Right lobe of liver (tissue), 6 donors: ENCODE data around the gene TYW3. TPM values are rescaled to one million over a fixed set of nuclear protein-coding genes. Genes with fewer than 3 reads are reported as not detected.

Experiments
- ATAC-seq, 4 donors: fragments of 200-7000 bp; cut with Tn5 transposase; one replicate each; pipeline ENCODE4 v1.9.1; 2020; ENCODE audit warnings: mild to moderate bottlenecking in 4 of 4, moderate library complexity in 4 of 4
- DNase-seq, 3 donors: peaks; one replicate each; pipeline ENCODE4 v3.0.0-alpha.2; 2020
- H3K27ac ChIP-seq, 3 donors: fragments of 200-600 bp; one replicate each; pipeline ENCODE4 v1.8.0; 2022
- H3K27me3 ChIP-seq, 2 donors: fragments of 200-600 bp; one replicate each; pipeline ENCODE4 v1.8.0; 2022
- H3K36me3 ChIP-seq, 4 donors: fragments of 200-600 bp; sonication (generic) in 1 of 4; one replicate each; pipeline versions ENCODE4 v1.5.1 to v1.8.0; 2017 to 2022; ENCODE audit warnings: control low read depth in 1 of 4
- H3K4me1 ChIP-seq, 4 donors: fragments of 200-600 bp; sonication (generic) in 1 of 4; one replicate each; pipeline versions ENCODE4 v1.5.1 to v1.8.0; 2017 to 2022; ENCODE audit warnings: control low read depth in 1 of 4
- H3K4me3 ChIP-seq, 3 donors: fragments of 200-600 bp; one replicate each; pipeline ENCODE4 v1.8.0; 2022
- H3K9me3 ChIP-seq, 4 donors: fragments of 200-600 bp; sonication (generic) in 1 of 4; one replicate each; pipeline versions ENCODE4 v1.5.1 to v1.8.0; 2017 to 2022; ENCODE audit warnings: control low read depth in 1 of 4
- CTCF ChIP-seq, 4 donors: fragments of 200-600 bp in 3 of 4; fragments of 450-650 bp in 1 of 4; IDR thresholded peaks; one replicate each; pipeline versions ENCODE4 v1.5.1 to v1.8.0; 2016 to 2022; ENCODE audit warnings: antibody characterized with exemption in 4 of 4, mild to moderate bottlenecking in 2 of 4
- POLR2A ChIP-seq: fragments of 450-650 bp; IDR thresholded peaks from one replicate; pipeline ENCODE4 v1.6.1; 2017; ENCODE audit warnings: antibody characterized with exemption, mild to moderate bottlenecking
- WGBS: methylation state at CpG from one replicate; pipeline ENCODE4 v1.1.6; 2018; ENCODE audit warnings: low coverage, low lambda C conversion rate; ENCODE audit not compliant: insufficient coverage; ENCODE audit errors: missing lambda C conversion rate; 5-methylcytosine and 5-hydroxymethylcytosine counted together
- intact Hi-C, 2 donors: fragments of 100-400 bp; cut with DNase I; formaldehyde crosslinking; loops; one replicate each; pipeline versions ENCODE4 v1.11.2 to v1.14.1; 2022
- total RNA-seq, 6 experiments: library from RNA; depleted of rRNA in 2 of 6; stranded (reverse); fragments of >200 nt in 2 of 6; fragmentation: NEBNext Ultra II Directional in 3 of 6; extraction: Animal tissue kit (Norgen Biotek cat#: 25700) in 3 of 6; gene quantifications; one replicate each; pipeline versions ENCODE4 v1.1.0 to v1.2.4, GENCODE V29; 2016 to 2023
- donor health status: DM: no; HTN: yes; CAD: no.
- donor health status: DM: no; HTN: no; CAD: no.
- donor health status: DM: no; HTN: no; CAD: no.
- donor health status: DM: no; HTN: yes; CAD: no.
- donor health status: DM: no; HTN: yes; CAD: no.

The TYW3 gene
- total RNA-seq, 6 experiments from 2014 or later: 7.4 to 10.8 (median 8.5) TPM

GRCh38 chr1:74716822-74717221 is 16.1 kb upstream of the TYW3 start:
- no peak overlapping the region for H3K27ac ChIP-seq
- peaks cover 0 to 97% (median 10%) of the 10 kb centered on the region in 4 donors for H3K36me3 ChIP-seq
- H3K9me3 ChIP-seq: no peaks in the 10 kb centered on the region
- WGBS: 86% methylated on average over 1 of the region's 1 CpG
- ATAC-seq (no peak), DNase-seq (no peak)
- intact Hi-C loops: no loop called here
- H3K27me3 ChIP-seq: no peaks in the 10 kb centered on the region
- H3K4me1 ChIP-seq: no peaks in the 10 kb centered on the region
- H3K4me3 ChIP-seq: no peak overlapping the region
- no peak for TF ChIP-seq CTCF (IDR thresholded peaks at IDR 0.05)
- TF ChIP-seq POLR2A: no peak

GRCh38 chr1:74717626-74718025 is 15.3 kb upstream of the TYW3 start:
- no peaks in the 10 kb centered on the region for H3K9me3 ChIP-seq
- no peak overlapping the region for H3K27ac ChIP-seq
- intact Hi-C loops: no loop called here
- no peak for ATAC-seq
- no peaks in the 10 kb centered on the region for H3K4me1 ChIP-seq
- H3K27me3 ChIP-seq: no peaks in the 10 kb centered on the region
- TF ChIP-seq CTCF (IDR thresholded peaks at IDR 0.05) (no peak), POLR2A (no peak)
- H3K36me3 ChIP-seq: peaks cover 0 to 97% (median 14%) of the 10 kb centered on the region in 4 donors
- WGBS: 96% methylated on average over 2 of the region's 2 CpGs
- no peak for DNase-seq
- no peak overlapping the region for H3K4me3 ChIP-seq

- no peaks in the 10 kb centered on the region for H3K27me3 ChIP-seq
- TF ChIP-seq POLR2A: no peak
- TF ChIP-seq CTCF (IDR thresholded peaks at IDR 0.05): no peak
- intact Hi-C loops: no loop called here
- ATAC-seq (no peak), DNase-seq (no peak)
- H3K36me3 ChIP-seq: peaks cover 0 to 38% (median 14%) of the 10 kb centered on the region in 4 donors
- H3K27ac ChIP-seq: peak overlapping the region in 1 of 3 donors; percentile 33
- H3K4me3 ChIP-seq: no peak overlapping the region
- no peaks in the 10 kb centered on the region for H3K9me3 ChIP-seq
- H3K4me1 ChIP-seq: peaks cover 0 to 36% (median 2%) of the 10 kb centered on the region in 4 donors
- 100% methylated on average over 1 of the region's 1 CpG for WGBS
Measured at GRCh38 chr1:74726063-74726462, 6.9 kb upstream of the TYW3 start.

- no peaks in the 10 kb centered on the region for H3K9me3 ChIP-seq
- peaks cover 0 to 11% (median 4%) of the 10 kb centered on the region in 4 donors for H3K36me3 ChIP-seq
- no peak for TF ChIP-seq CTCF (IDR thresholded peaks at IDR 0.05)
- TF ChIP-seq POLR2A: no peak
- 63% methylated on average over 3 of the region's 3 CpGs for WGBS
- no peak for ATAC-seq
- H3K4me3 ChIP-seq: no peak overlapping the region
- DNase-seq: no peak
- peaks cover 0 to 36% (median 2%) of the 10 kb centered on the region in 4 donors for H3K4me1 ChIP-seq
- intact Hi-C loops: no loop called here
- H3K27ac ChIP-seq: peak overlapping the region in 1 of 3 donors; percentile 22
- H3K27me3 ChIP-seq: no peaks in the 10 kb centered on the region
Measured at GRCh38 chr1:74728736-74729135, 4.2 kb upstream of the TYW3 start.
